ENCODE measurements around the gene SIK2.
"Not testable (repeated sequence)": the region's sequence is repeated elsewhere in the genome, so short reads cannot be mapped to it uniquely, and the experiment has no call there.

The SIK2 gene

GRCh38 chr11:111765320-111765983 lies 163.2 kb downstream of the SIK2 start:
- peak; percentile 40 for DNase-seq

- DNase-seq = peak; percentile 95
Observed at GRCh38 chr11:111765984-111766833, 164.0 kb downstream of the SIK2 start, which contains the start of gene PPP2R1B. Gene PPP2R1B (minus strand): TSS chr11:111766389. CDS start chr11:111766361, 28 bp downstream.

GRCh38 chr11:111766834-111767142 lies 164.5 kb downstream of the SIK2 start:
- DNase-seq = no peak

- peak; percentile 54 for DNase-seq
Observed at GRCh38 chr11:111770581-111771134, 168.4 kb downstream of the SIK2 start.

- not testable (repeated sequence) for DNase-seq
Observed at GRCh38 chr11:111771205-111771604, 169.0 kb downstream of the SIK2 start.

- no peak for DNase-seq
Observed at GRCh38 chr11:111772535-111772934, 170.3 kb downstream of the SIK2 start.

- DNase-seq = no peak
Observed at GRCh38 chr11:111774955-111775710, 172.9 kb downstream of the SIK2 start.

GRCh38 chr11:111776398-111777093 lies 174.3 kb downstream of the SIK2 start:
- DNase-seq = no peak

- DNase-seq = peak; percentile 85
Observed at GRCh38 chr11:111777094-111778046, 175.1 kb downstream of the SIK2 start.

- no peak for DNase-seq
Observed at GRCh38 chr11:111778047-111778558, 175.9 kb downstream of the SIK2 start.

GRCh38 chr11:111779118-111779517 lies 176.9 kb downstream of the SIK2 start:
- no peak for DNase-seq

Measured in DMS79 treated with DMSO at 0.1 percent for 48 hours (cell line).